Activated CD8-positive, alpha-beta memory T cell treated with anti-CD3 and anti-CD28 coated beads, Interleukin-2, amount 50 U/mL, for 24 hours (primary cell): Measurements from ENCODE around the gene TBC1D9B.

Source experiments
- DNase-seq: peaks from one replicate; pipeline ENCODE4 v3.0.0-alpha.2; 2020; ENCODE audit errors: extremely low read depth

Gene TBC1D9B

GRCh38 chr5:179820483-179821297 lies 87.0 kb downstream of the TBC1D9B start, which contains the start of gene SQSTM1:
Gene SQSTM1, plus strand, starts transcription at chr5:179820905. Its CDS starts 32 bp downstream, at chr5:179820937.
- no peak for DNase-seq

GRCh38 chr5:179820127-179820482 lies 87.6 kb downstream of the TBC1D9B start:
- DNase-seq: no peak

GRCh38 chr5:179819296-179820126 lies 88.2 kb downstream of the TBC1D9B start:
- no peak for DNase-seq

- peak; percentile 68 for DNase-seq
Measured at GRCh38 chr5:179818746-179819295, 88.9 kb downstream of the TBC1D9B start.

- no peak for DNase-seq
Measured at GRCh38 chr5:179817890-179818745, 89.6 kb downstream of the TBC1D9B start.

- no peak for DNase-seq
Measured at GRCh38 chr5:179817470-179817840, 90.2 kb downstream of the TBC1D9B start.

GRCh38 chr5:179816796-179817469 lies 90.8 kb downstream of the TBC1D9B start:
- DNase-seq: no peak

- no peak for DNase-seq
Measured at GRCh38 chr5:179816401-179816795, 91.3 kb downstream of the TBC1D9B start.

GRCh38 chr5:179815491-179816249 lies 92.0 kb downstream of the TBC1D9B start:
- DNase-seq: no peak

- no peak for DNase-seq
Measured at GRCh38 chr5:179814090-179814489, 93.6 kb downstream of the TBC1D9B start.

- DNase-seq: no peak
Measured at GRCh38 chr5:179812997-179813607, 94.6 kb downstream of the TBC1D9B start.

GRCh38 chr5:179812135-179812825 lies 95.4 kb downstream of the TBC1D9B start:
- no peak for DNase-seq
